ENCODE measurements around the gene LYPD5.

GRCh38 chr19:43812259-43812658 lies 10.0 kb upstream of the LYPD5 start:
- no peak for TF ChIP-seq CTCF (IDR thresholded peaks at IDR 0.05; ENCODE audit: borderline replicate concordance, extremely low read depth, low read length, poor library complexity, severe bottlenecking)
- TF ChIP-seq EZH2 (IDR thresholded peaks at IDR 0.05; ENCODE audit: borderline replicate concordance, low read depth, low read length, severe bottlenecking), result no peak

Data from DND-41 (cell line).